ENCODE data around the gene ATP6V1E1. TPM values are rescaled to one million over a fixed set of nuclear protein-coding genes. Genes with fewer than 3 reads are reported as not detected.
A peak's percentile ranks its signal among the peaks of the same experiment; 100 is the strongest.

ATP6V1E1 gene
- total RNA-seq, 6 donors from 2014 or later: 63.5 to 153 (median 130) TPM

DNA sequence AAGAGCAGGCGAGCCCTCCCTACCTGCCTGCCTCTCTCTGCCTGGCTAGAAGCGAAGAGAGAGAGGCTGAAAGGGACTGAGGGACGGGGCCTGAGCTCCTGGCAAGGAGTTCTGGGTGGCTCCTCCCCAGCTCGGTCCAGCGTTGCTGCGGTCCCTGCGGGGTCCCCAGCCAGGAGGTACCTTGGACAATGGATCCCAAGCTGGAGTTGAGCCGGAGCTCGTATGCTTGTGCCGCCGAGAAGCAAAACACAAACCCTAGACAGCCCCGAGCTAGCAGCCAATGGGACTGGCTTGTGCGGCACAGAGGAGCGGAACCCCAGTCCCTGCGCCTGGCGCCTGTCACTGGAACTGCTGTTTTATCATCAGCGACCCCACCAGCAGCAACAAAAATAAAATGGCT lies 46.9 kb downstream of the ATP6V1E1 start:
- H3K27me3 ChIP-seq: no peaks in the 10 kb centered on the region
- no peak overlapping the region for H3K4me3 ChIP-seq
- peak in 1 of 2 donors; percentile 62 for DNase-seq
- H3K36me3 ChIP-seq: no peaks in the 10 kb centered on the region
- 92 to 96% methylated on average over 17 of the region's 17 CpGs for WGBS, 2 donors
- peaks cover 0 to 7% (median 6%) of the 10 kb centered on the region in 4 donors for H3K4me1 ChIP-seq
- TF ChIP-seq POLR2AphosphoS5 (IDR thresholded peaks at IDR 0.05) (no peak), EP300 (IDR thresholded peaks at IDR 0.05) (no peak), POLR2A (IDR thresholded peaks at IDR 0.05) (no peak)
- TF ChIP-seq, protein P1, sequence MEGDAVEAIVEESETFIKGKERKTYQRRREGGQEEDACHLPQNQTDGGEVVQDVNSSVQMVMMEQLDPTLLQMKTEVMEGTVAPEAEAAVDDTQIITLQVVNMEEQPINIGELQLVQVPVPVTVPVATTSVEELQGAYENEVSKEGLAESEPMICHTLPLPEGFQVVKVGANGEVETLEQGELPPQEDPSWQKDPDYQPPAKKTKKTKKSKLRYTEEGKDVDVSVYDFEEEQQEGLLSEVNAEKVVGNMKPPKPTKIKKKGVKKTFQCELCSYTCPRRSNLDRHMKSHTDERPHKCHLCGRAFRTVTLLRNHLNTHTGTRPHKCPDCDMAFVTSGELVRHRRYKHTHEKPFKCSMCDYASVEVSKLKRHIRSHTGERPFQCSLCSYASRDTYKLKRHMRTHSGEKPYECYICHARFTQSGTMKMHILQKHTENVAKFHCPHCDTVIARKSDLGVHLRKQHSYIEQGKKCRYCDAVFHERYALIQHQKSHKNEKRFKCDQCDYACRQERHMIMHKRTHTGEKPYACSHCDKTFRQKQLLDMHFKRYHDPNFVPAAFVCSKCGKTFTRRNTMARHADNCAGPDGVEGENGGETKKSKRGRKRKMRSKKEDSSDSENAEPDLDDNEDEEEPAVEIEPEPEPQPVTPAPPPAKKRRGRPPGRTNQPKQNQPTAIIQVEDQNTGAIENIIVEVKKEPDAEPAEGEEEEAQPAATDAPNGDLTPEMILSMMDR (IDR thresholded peaks at IDR 0.05): no peak
- H3K27ac ChIP-seq: no peak overlapping the region
- H3K9me3 ChIP-seq: no peaks in the 10 kb centered on the region
- ATAC-seq (ENCODE audit: low FRiP score in 2 of 2): no peak

DNA sequence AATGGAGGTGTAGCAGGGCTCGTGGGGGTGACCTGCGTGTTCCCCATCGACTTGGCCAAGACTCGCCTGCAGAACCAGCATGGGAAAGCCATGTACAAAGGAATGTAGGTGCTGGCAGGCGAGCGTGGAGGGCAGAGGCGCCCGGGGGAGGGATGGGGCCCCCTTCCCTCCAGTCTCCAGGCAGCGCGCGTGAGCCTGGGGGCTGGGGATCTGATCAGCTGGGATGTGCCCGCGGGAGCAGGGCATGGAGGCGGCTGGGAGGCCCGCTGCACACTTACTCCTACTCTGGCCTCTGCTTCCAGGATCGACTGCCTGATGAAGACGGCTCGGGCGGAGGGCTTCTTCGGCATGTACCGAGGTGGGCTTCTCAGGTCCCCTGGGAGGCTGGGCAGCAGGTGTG lies 47.5 kb downstream of the ATP6V1E1 start:
- DNase-seq (peak in 1 of 2 donors; percentile 72), ATAC-seq (ENCODE audit: low FRiP score in 2 of 2) (peak in 1 of 2 donors; percentile 30)
- H3K36me3 ChIP-seq: no peaks in the 10 kb centered on the region
- peaks cover 0 to 7% (median 6%) of the 10 kb centered on the region in 4 donors for H3K4me1 ChIP-seq
- TF ChIP-seq POLR2AphosphoS5 (IDR thresholded peaks at IDR 0.05) (no peak), EP300 (IDR thresholded peaks at IDR 0.05) (no peak), POLR2A (IDR thresholded peaks at IDR 0.05) (no peak)
- TF ChIP-seq, protein P1 (IDR thresholded peaks at IDR 0.05): no peak
- peak overlapping the region in 3 of 4 donors; percentile 12 to 74 (median 35) for H3K27ac ChIP-seq
- no peak overlapping the region for H3K4me3 ChIP-seq
- no peaks in the 10 kb centered on the region for H3K9me3 ChIP-seq
- 72 to 82% methylated on average over 12 to 13 of the region's 21 CpGs for WGBS, 2 donors
- no peaks in the 10 kb centered on the region for H3K27me3 ChIP-seq

DNA sequence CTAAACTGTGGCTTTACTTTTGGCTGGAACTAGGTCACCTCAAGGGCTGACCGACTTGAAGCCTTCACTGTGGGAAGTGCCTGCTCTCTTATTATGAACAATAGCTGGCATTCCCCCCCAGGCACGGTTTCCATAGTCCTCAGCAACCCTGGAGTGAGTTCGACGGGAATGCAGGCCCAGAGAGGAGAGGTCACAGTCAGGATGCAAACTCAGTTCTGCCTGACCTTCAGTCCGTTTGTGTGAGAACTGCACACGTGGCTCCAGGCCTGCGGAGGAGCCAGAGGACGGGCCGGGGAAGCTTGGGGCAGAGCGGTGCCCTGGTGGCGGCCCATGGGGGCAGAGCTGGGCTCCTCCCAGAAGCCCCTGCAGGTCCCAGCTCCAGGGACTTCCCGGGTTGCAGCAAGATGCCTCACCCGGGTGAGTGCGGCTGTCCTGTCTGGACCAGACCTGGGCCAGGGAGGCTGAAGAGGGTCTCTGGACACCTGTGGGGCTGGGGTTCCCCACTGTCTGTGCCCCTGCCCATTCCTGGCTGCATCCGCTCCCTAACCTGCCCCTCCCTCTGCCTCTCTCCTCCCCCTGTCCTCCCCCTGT lies 48.0 kb downstream of the ATP6V1E1 start:
- TF ChIP-seq POLR2AphosphoS5 (IDR thresholded peaks at IDR 0.05) (no peak), EP300 (IDR thresholded peaks at IDR 0.05) (no peak)
- TF ChIP-seq, protein P1 (IDR thresholded peaks at IDR 0.05): no peak
- DNase-seq (peak in 1 of 2 donors; percentile 71), ATAC-seq (ENCODE audit: low FRiP score in 2 of 2) (peak in 1 of 2 donors; percentile 44)
- 51 to 69% methylated on average over 5 to 14 of the region's 15 CpGs for WGBS, 2 donors
- Histone ChIP-seq H3K27me3 (no peaks in the 10 kb centered on the region), H3K4me3 (no peak overlapping the region), H3K4me1 (peaks cover 0 to 7% (median 6%) of the 10 kb centered on the region in 4 donors), H3K36me3 (no peaks in the 10 kb centered on the region), H3K27ac (peak overlapping the region; percentile 2 to 74 (median 24)), H3K9me3 (no peaks in the 10 kb centered on the region)

DNA sequence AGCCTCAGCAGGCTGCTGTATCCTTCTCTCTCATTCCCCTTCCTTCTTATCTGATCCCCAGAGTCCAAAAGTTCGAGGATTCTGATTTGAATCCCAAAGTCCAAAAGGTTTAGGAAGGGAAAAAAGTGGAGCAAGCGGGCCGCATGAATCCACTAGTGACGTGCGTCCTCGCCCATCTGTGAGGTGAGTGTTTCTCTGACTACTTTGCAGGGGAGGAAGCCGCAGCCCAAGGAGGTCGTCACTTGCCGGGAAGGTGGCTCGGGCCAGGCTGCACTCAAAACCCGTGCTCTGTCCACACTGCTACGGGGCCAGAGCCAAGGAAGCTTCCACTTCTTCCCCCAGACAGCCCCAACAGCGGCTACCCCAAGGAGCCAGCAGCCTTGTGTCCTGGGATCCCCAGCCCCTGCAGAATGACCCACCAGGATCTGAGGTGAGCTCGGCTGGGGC lies 49.0 kb downstream of the ATP6V1E1 start:
- Histone ChIP-seq H3K4me1 (peaks cover 0 to 7% (median 6%) of the 10 kb centered on the region in 4 donors), H3K36me3 (no peaks in the 10 kb centered on the region), H3K27ac (peak overlapping the region in 3 of 4 donors; percentile 46 to 74 (median 64)), H3K9me3 (no peaks in the 10 kb centered on the region), H3K27me3 (no peaks in the 10 kb centered on the region), H3K4me3 (no peak overlapping the region)
- ATAC-seq (ENCODE audit: low FRiP score in 2 of 2) (no peak), DNase-seq (peak in 1 of 2 donors; percentile 63)
- 91 to 98% methylated on average over 8 to 14 of the region's 14 CpGs for WGBS, 2 donors
- TF ChIP-seq, protein P1 (IDR thresholded peaks at IDR 0.05): no peak
- TF ChIP-seq POLR2A (IDR thresholded peaks at IDR 0.05) (no peak), POLR2AphosphoS5 (IDR thresholded peaks at IDR 0.05) (no peak), EP300 (IDR thresholded peaks at IDR 0.05) (no peak)
